DND-41 (cell line): Measurements from ENCODE around the gene SPSB4.
A peak's percentile ranks its signal among the peaks of the same experiment; 100 is the strongest.

ENCODE experiments used
- EZH2 ChIP-seq: IDR thresholded peaks from 3 replicates; pipeline ENCODE4 v1.6.1; 2012; ENCODE audit warnings: borderline replicate concordance, low read depth, mild to moderate bottlenecking, moderate library complexity, low read length, inconsistent platforms; ENCODE audit not compliant: severe bottlenecking
- TF ChIP-seq, protein P1 (sequence below): IDR thresholded peaks from 2 replicates; pipeline ENCODE4 v1.5.1; 2012; ENCODE audit warnings: borderline replicate concordance, low read length, moderate library complexity, mild to moderate bottlenecking; ENCODE audit not compliant: poor library complexity, severe bottlenecking; ENCODE audit errors: extremely low read depth

- TF ChIP-seq, protein P1, sequence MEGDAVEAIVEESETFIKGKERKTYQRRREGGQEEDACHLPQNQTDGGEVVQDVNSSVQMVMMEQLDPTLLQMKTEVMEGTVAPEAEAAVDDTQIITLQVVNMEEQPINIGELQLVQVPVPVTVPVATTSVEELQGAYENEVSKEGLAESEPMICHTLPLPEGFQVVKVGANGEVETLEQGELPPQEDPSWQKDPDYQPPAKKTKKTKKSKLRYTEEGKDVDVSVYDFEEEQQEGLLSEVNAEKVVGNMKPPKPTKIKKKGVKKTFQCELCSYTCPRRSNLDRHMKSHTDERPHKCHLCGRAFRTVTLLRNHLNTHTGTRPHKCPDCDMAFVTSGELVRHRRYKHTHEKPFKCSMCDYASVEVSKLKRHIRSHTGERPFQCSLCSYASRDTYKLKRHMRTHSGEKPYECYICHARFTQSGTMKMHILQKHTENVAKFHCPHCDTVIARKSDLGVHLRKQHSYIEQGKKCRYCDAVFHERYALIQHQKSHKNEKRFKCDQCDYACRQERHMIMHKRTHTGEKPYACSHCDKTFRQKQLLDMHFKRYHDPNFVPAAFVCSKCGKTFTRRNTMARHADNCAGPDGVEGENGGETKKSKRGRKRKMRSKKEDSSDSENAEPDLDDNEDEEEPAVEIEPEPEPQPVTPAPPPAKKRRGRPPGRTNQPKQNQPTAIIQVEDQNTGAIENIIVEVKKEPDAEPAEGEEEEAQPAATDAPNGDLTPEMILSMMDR = peak; percentile 82
- no peak for TF ChIP-seq EZH2
Observed at GRCh38 chr3:141105828-141106628, 54.9 kb downstream of the SPSB4 start.
